Neutrophil (primary cell): Measurements from ENCODE around the gene TOLLIP.
A peak's percentile ranks its signal among the peaks of the same experiment; 100 is the strongest.

Source experiments
- H3K27ac ChIP-seq: fragments of 200-600 bp; sonication (generic); 2 replicates; pipeline ENCODE4 v1.5.1; 2016; ENCODE audit warnings: mild to moderate bottlenecking, moderate library complexity
- H3K27me3 ChIP-seq: fragments of 200-600 bp; sonication (generic); 2 replicates; pipeline ENCODE4 v1.6.0; 2016; ENCODE audit warnings: mild to moderate bottlenecking
- H3K36me3 ChIP-seq: fragments of 200-600 bp; sonication (generic); 2 replicates; pipeline ENCODE4 v1.5.1; 2017
- H3K4me1 ChIP-seq, 2 experiments: fragments of 200-600 bp in 1 of 2; sonication (generic) in 1 of 2; 1 replicate in 1 of 2; 2 replicates in 1 of 2; pipeline versions ENCODE4 v1.5.1 to v1.6.1; 2013 to 2016; ENCODE audit warnings: low read depth in 1 of 2, low read length in 1 of 2, mild to moderate bottlenecking in 1 of 2, moderate library complexity in 1 of 2; ENCODE audit not compliant: control insufficient read depth in 1 of 2, insufficient read depth in 1 of 2
- H3K4me3 ChIP-seq, 2 experiments: fragments of 200-600 bp in 1 of 2; sonication (generic) in 1 of 2; 1 replicate in 1 of 2; 2 replicates in 1 of 2; pipeline ENCODE4 v1.5.1; 2013 to 2016; ENCODE audit warnings: low read depth in 1 of 2, low read length in 1 of 2, mild to moderate bottlenecking in 1 of 2, moderate library complexity in 1 of 2
- H3K9me3 ChIP-seq: fragments of 200-600 bp; sonication (generic); 2 replicates; pipeline ENCODE4 v1.5.1; 2016
- CTCF ChIP-seq: fragments of 200-600 bp; sonication (generic); IDR thresholded peaks from 2 replicates; pipeline ENCODE4 v1.5.1; 2016; ENCODE audit warnings: antibody characterized with exemption

TOLLIP gene

GRCh38 chr11:1335811-1336761 lies 26.7 kb upstream of the TOLLIP start:
- Histone ChIP-seq H3K27me3 (no peaks in the 10 kb centered on the region), H3K27ac (peak overlapping the region; percentile 78), H3K36me3 (no peaks in the 10 kb centered on the region), H3K9me3 (no peaks in the 10 kb centered on the region), H3K4me3 (peak overlapping the region; percentile 67 to 70), H3K4me1 (peaks cover 14 to 29% of the 10 kb centered on the region in 2 experiments)
- no peak for TF ChIP-seq CTCF

GRCh38 chr11:1335264-1335810 lies 25.9 kb upstream of the TOLLIP start:
- peaks cover 14 to 29% of the 10 kb centered on the region in 2 experiments for H3K4me1 ChIP-seq
- H3K4me3 ChIP-seq: peak overlapping the region; percentile 67 to 70
- TF ChIP-seq CTCF: no peak
- no peaks in the 10 kb centered on the region for H3K9me3 ChIP-seq
- no peaks in the 10 kb centered on the region for H3K36me3 ChIP-seq
- no peaks in the 10 kb centered on the region for H3K27me3 ChIP-seq
- H3K27ac ChIP-seq: peak overlapping the region; percentile 78

- no peaks in the 10 kb centered on the region for H3K36me3 ChIP-seq
- H3K27me3 ChIP-seq: no peaks in the 10 kb centered on the region
- H3K27ac ChIP-seq: no peak overlapping the region
- H3K4me3 ChIP-seq: no peak overlapping the region
- H3K4me1 ChIP-seq: peaks cover 14 to 29% of the 10 kb centered on the region in 2 experiments
- no peaks in the 10 kb centered on the region for H3K9me3 ChIP-seq
- TF ChIP-seq CTCF: no peak
These were observed 24.4 kb upstream of the TOLLIP start for GRCh38 chr11:1333860-1334259.

GRCh38 chr11:1333091-1333772 lies 23.8 kb upstream of the TOLLIP start:
- Histone ChIP-seq H3K9me3 (no peaks in the 10 kb centered on the region), H3K4me3 (no peak overlapping the region), H3K36me3 (no peaks in the 10 kb centered on the region), H3K4me1 (peaks cover 14 to 29% of the 10 kb centered on the region in 2 experiments), H3K27ac (no peak overlapping the region), H3K27me3 (no peaks in the 10 kb centered on the region)
- no peak for TF ChIP-seq CTCF

GRCh38 chr11:1330473-1330872 lies 21.0 kb upstream of the TOLLIP start:
- no peak for TF ChIP-seq CTCF
- H3K27me3 ChIP-seq: no peaks in the 10 kb centered on the region
- no peak overlapping the region for H3K27ac ChIP-seq
- peaks cover 7 to 14% of the 10 kb centered on the region in 2 experiments for H3K4me1 ChIP-seq
- no peak overlapping the region for H3K4me3 ChIP-seq
- no peaks in the 10 kb centered on the region for H3K36me3 ChIP-seq
- H3K9me3 ChIP-seq: no peaks in the 10 kb centered on the region
